ENCODE results near the gene SLC35E2B. TPM values are rescaled to one million over a fixed set of nuclear protein-coding genes. Genes with fewer than 3 reads are reported as not detected.
A peak's percentile ranks its signal among the peaks of the same experiment; 100 is the strongest.

Gene SLC35E2B
- total and polyA plus RNA-seq, 2 of the 13 experiments (the other 11 are each of a cell fraction or from before 2014, with no cell fraction given) = 14.1 to 19.7 TPM

GRCh38 chr1:1678581-1679380 is 13.8 kb downstream of the SLC35E2B start (continued):
- TF ChIP-seq HNRNPL (IDR thresholded peaks at IDR 0.05; ENCODE audit: low read depth, low read length) (peak; percentile 77; the same call in 1 of the 2 replicates), ZNF615 (CRISPR knock-in tag; IDR thresholded peaks at IDR 0.05; ENCODE audit: borderline replicate concordance) (no peak), THAP7 (CRISPR knock-in tag; IDR thresholded peaks at IDR 0.05) (no peak), ZNF264 (CRISPR knock-in tag; IDR thresholded peaks at IDR 0.05) (no peak), EZH2 (conservative IDR thresholded peaks at IDR 0.05; ENCODE audit: low read depth, low read length) (no peak), ETS1 (CRISPR knock-in tag; IDR thresholded peaks at IDR 0.05) (no peak), ZNF501 (CRISPR knock-in tag; IDR thresholded peaks at IDR 0.05) (peak; percentile 63; the same call in 1 of the 2 replicates), GATAD2A (CRISPR knock-in tag; IDR thresholded peaks at IDR 0.05) (peak; percentile 78; the same call in 1 of the 2 replicates), ZNF430 (CRISPR knock-in tag; IDR thresholded peaks at IDR 0.05) (peak; percentile 36; the same call in 1 of the 2 replicates), NR2C2 (CRISPR knock-in tag; IDR thresholded peaks at IDR 0.05; ENCODE audit: borderline replicate concordance) (peak; percentile 94), ONECUT2 (CRISPR knock-in tag; IDR thresholded peaks at IDR 0.05) (no peak)
- TF ChIP-seq, protein P1, sequence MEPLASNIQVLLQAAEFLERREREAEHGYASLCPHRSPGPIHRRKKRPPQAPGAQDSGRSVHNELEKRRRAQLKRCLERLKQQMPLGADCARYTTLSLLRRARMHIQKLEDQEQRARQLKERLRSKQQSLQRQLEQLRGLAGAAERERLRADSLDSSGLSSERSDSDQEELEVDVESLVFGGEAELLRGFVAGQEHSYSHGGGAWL (CRISPR knock-in tag; IDR thresholded peaks at IDR 0.05) = 0 out of 2 replicates have a peak, but pooled peaks have one; percentile 34
- TF ChIP-seq, protein P2, sequence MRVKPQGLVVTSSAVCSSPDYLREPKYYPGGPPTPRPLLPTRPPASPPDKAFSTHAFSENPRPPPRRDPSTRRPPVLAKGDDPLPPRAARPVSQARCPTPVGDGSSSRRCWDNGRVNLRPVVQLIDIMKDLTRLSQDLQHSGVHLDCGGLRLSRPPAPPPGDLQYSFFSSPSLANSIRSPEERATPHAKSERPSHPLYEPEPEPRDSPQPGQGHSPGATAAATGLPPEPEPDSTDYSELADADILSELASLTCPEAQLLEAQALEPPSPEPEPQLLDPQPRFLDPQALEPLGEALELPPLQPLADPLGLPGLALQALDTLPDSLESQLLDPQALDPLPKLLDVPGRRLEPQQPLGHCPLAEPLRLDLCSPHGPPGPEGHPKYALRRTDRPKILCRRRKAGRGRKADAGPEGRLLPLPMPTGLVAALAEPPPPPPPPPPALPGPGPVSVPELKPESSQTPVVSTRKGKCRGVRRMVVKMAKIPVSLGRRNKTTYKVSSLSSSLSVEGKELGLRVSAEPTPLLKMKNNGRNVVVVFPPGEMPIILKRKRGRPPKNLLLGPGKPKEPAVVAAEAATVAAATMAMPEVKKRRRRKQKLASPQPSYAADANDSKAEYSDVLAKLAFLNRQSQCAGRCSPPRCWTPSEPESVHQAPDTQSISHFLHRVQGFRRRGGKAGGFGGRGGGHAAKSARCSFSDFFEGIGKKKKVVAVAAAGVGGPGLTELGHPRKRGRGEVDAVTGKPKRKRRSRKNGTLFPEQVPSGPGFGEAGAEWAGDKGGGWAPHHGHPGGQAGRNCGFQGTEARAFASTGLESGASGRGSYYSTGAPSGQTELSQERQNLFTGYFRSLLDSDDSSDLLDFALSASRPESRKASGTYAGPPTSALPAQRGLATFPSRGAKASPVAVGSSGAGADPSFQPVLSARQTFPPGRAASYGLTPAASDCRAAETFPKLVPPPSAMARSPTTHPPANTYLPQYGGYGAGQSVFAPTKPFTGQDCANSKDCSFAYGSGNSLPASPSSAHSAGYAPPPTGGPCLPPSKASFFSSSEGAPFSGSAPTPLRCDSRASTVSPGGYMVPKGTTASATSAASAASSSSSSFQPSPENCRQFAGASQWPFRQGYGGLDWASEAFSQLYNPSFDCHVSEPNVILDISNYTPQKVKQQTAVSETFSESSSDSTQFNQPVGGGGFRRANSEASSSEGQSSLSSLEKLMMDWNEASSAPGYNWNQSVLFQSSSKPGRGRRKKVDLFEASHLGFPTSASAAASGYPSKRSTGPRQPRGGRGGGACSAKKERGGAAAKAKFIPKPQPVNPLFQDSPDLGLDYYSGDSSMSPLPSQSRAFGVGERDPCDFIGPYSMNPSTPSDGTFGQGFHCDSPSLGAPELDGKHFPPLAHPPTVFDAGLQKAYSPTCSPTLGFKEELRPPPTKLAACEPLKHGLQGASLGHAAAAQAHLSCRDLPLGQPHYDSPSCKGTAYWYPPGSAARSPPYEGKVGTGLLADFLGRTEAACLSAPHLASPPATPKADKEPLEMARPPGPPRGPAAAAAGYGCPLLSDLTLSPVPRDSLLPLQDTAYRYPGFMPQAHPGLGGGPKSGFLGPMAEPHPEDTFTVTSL (CRISPR knock-in tag; IDR thresholded peaks at IDR 0.05; ENCODE audit: borderline replicate concordance) = 0 out of 2 replicates have a peak, but pooled peaks have one; percentile 27
- TF ChIP-seq, protein P3, sequence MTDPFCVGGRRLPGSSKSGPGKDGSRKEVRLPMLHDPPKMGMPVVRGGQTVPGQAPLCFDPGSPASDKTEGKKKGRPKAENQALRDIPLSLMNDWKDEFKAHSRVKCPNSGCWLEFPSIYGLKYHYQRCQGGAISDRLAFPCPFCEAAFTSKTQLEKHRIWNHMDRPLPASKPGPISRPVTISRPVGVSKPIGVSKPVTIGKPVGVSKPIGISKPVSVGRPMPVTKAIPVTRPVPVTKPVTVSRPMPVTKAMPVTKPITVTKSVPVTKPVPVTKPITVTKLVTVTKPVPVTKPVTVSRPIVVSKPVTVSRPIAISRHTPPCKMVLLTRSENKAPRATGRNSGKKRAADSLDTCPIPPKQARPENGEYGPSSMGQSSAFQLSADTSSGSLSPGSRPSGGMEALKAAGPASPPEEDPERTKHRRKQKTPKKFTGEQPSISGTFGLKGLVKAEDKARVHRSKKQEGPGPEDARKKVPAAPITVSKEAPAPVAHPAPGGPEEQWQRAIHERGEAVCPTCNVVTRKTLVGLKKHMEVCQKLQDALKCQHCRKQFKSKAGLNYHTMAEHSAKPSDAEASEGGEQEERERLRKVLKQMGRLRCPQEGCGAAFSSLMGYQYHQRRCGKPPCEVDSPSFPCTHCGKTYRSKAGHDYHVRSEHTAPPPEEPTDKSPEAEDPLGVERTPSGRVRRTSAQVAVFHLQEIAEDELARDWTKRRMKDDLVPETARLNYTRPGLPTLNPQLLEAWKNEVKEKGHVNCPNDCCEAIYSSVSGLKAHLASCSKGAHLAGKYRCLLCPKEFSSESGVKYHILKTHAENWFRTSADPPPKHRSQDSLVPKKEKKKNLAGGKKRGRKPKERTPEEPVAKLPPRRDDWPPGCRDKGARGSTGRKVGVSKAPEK (CRISPR knock-in tag; IDR thresholded peaks at IDR 0.05; ENCODE audit: borderline replicate concordance) = 0 out of 2 replicates have a peak, but pooled peaks have one; percentile 43

Measured in HepG2 (cell line).